Caco-2 (cell line): Measurements from ENCODE around the gene PXN. TPM values are rescaled to one million over a fixed set of nuclear protein-coding genes. Genes with fewer than 3 reads are reported as not detected.
"Not testable (repeated sequence)": the region's sequence is repeated elsewhere in the genome, so short reads cannot be mapped to it uniquely, and the experiment has no call there.

ENCODE experiments used
- BruUV-seq: library from RNA; stranded (reverse); fragments of 400-500 nt; replicated peaks from 2 replicates; lab custom pipeline; 2021; lab: Mats Ljungman, UMichigan
- CTCF ChIA-PET: fragments of 300-600 bp; sonication (Branson Sonifier 250); formaldehyde crosslinking; loops from one replicate; lab custom pipeline; 2022; ENCODE audit warnings: antibody characterized with exemption; lab: Charles Lee
- POLR2A ChIA-PET: fragments of 300-600 bp; sonication (Branson Sonifier 250); formaldehyde crosslinking; loops from one replicate; lab custom pipeline; 2022; ENCODE audit warnings: antibody characterized with exemption; lab: Charles Lee
- DNase-seq, 2 experiments: peaks; one replicate each; pipeline versions ENCODE4 v3.0.0 to v3.0.0-alpha.2; 2020 to 2022
- H3K27me3 ChIP-seq: replicated peaks from 2 replicates; pipeline ENCODE4 v1.6.0; 2011; ENCODE audit warnings: low read length; ENCODE audit not compliant: control insufficient read depth, insufficient read depth
- H3K36me3 ChIP-seq: 2 replicates; pipeline ENCODE4 v1.5.1; 2011; ENCODE audit warnings: low read length; ENCODE audit not compliant: control insufficient read depth, insufficient read depth
- H3K4me1 ChIP-seq: fragments of 250-450 bp; sonication (Bioruptor Pico); 2 replicates; pipeline ENCODE4 v1.5.1; 2020; ENCODE audit warnings: mild to moderate bottlenecking
- H3K4me3 ChIP-seq: 2 replicates; pipeline ENCODE4 v1.5.1; 2011; ENCODE audit warnings: low read depth, mild to moderate bottlenecking, control low read depth, low read length
- H3K9me3 ChIP-seq: fragments of 250-450 bp; sonication (Bioruptor Pico); 2 replicates; pipeline ENCODE4 v1.5.1; 2020; ENCODE audit warnings: mild to moderate bottlenecking, moderate library complexity
- H3K27ac Mint-ChIP-seq: one replicate; pipeline ENCODE4 v1.8.0; 2022; ENCODE audit warnings: mixed read lengths; ENCODE audit not compliant: unreplicated experiment
- H3K27me3 Mint-ChIP-seq: one replicate; pipeline ENCODE4 v1.8.0; 2022; ENCODE audit warnings: mixed read lengths; ENCODE audit not compliant: insufficient read depth, unreplicated experiment
- H3K36me3 Mint-ChIP-seq: one replicate; pipeline ENCODE4 v1.8.0; 2022; ENCODE audit warnings: mild to moderate bottlenecking, mixed read lengths; ENCODE audit not compliant: insufficient read depth, unreplicated experiment
- H3K4me1 Mint-ChIP-seq: one replicate; pipeline ENCODE4 v1.8.0; 2022; ENCODE audit warnings: low read depth, mixed read lengths; ENCODE audit not compliant: unreplicated experiment
- H3K4me3 Mint-ChIP-seq: one replicate; pipeline ENCODE4 v1.8.0; 2022; ENCODE audit warnings: mild to moderate bottlenecking, moderate library complexity, mixed read lengths; ENCODE audit not compliant: unreplicated experiment
- H3K9me3 Mint-ChIP-seq: one replicate; pipeline ENCODE4 v1.8.0; 2022; ENCODE audit warnings: mixed read lengths; ENCODE audit not compliant: unreplicated experiment
- intact Hi-C: fragments of 100-400 bp; cut with micrococcal nuclease; formaldehyde crosslinking; loops from one replicate; pipeline ENCODE4 v1.10.0; 2022; ENCODE audit not compliant: unreplicated experiment
- total RNA-seq: library from RNA; stranded (reverse); gene quantifications from 2 replicates; pipeline ENCODE4 v1.2.3, GENCODE V29; 2022
- TF ChIP-seq, protein P1 (sequence below), 2 experiments: fragments of 200-600 bp in 1 of 2; IDR thresholded peaks; 1 replicate in 1 of 2; 2 replicates in 1 of 2; pipeline versions ENCODE4 v1.5.1 to v1.8.0; 2011 to 2022; ENCODE audit warnings: antibody characterized with exemption in 1 of 2, control low read depth in 1 of 2, inconsistent platforms in 1 of 2, low read depth in 1 of 2, low read length in 1 of 2, mild to moderate bottlenecking in 1 of 2, moderate library complexity in 1 of 2; ENCODE audit not compliant: insufficient read depth in 1 of 2, severe bottlenecking in 1 of 2, unreplicated experiment in 1 of 2

Gene PXN
- total RNA-seq, 1 experiment from 2014 or later: 150 TPM

DNA sequence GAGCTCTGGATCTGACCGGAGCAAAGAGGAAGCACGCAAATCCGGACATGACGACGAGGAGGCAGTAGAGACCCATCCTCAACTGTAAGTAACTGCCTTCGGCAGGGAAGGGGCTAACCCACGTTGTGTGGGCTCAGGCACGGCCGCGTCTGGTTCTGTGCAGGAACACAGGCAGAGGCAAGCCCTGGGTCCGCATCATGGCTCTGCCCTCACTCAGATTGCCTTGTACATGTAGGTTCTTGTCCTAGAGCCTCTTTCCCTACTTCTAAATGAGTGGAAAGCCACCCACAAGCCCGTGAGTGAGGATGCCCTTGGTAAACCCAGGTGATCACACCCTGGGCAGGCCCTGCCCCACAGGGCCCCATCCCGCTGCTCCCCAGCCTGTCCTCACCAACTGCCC is 55.7 kb downstream of the PXN start:
- CTCF ChIA-PET: interaction anchor here (1.2 kb wide), 1 partner anchor 82 kb away, joined by 3 read pairs; the partner anchor contains the start of gene RNU4-2
- intact Hi-C loops: no loop called here
- H3K36me3 Mint-ChIP-seq: peaks cover 73% of the 10 kb centered on the region
- no peak overlapping the region for H3K4me3 Mint-ChIP-seq
- TF ChIP-seq, protein P1, sequence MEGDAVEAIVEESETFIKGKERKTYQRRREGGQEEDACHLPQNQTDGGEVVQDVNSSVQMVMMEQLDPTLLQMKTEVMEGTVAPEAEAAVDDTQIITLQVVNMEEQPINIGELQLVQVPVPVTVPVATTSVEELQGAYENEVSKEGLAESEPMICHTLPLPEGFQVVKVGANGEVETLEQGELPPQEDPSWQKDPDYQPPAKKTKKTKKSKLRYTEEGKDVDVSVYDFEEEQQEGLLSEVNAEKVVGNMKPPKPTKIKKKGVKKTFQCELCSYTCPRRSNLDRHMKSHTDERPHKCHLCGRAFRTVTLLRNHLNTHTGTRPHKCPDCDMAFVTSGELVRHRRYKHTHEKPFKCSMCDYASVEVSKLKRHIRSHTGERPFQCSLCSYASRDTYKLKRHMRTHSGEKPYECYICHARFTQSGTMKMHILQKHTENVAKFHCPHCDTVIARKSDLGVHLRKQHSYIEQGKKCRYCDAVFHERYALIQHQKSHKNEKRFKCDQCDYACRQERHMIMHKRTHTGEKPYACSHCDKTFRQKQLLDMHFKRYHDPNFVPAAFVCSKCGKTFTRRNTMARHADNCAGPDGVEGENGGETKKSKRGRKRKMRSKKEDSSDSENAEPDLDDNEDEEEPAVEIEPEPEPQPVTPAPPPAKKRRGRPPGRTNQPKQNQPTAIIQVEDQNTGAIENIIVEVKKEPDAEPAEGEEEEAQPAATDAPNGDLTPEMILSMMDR (IDR thresholded peaks at IDR 0.05; ENCODE audit: insufficient read depth in 1 of 2, low read depth in 1 of 2, low read length in 1 of 2, severe bottlenecking in 1 of 2, unreplicated experiment in 1 of 2): no peak
- DNase-seq: no peak
- no peaks in the 10 kb centered on the region for H3K4me1 Mint-ChIP-seq
- Histone ChIP-seq H3K27me3 (no peaks in the 10 kb centered on the region), H3K9me3 (0 out of 2 replicates have a peak, but pooled peaks cover 6% of the 10 kb centered on the region), H3K36me3 (peaks cover 1% of the 10 kb centered on the region), H3K4me3 (no peak overlapping the region), H3K4me1 (no peaks in the 10 kb centered on the region)
- BruUV-seq: no TSS peak
- POLR2A ChIA-PET: interaction anchor here (1.8 kb wide), 1 partner anchor 9 kb away, joined by 7 read pairs; the partner anchor contains the start of gene RPLP0
- H3K27ac Mint-ChIP-seq: no peak overlapping the region
- no peaks in the 10 kb centered on the region for H3K9me3 Mint-ChIP-seq
- H3K27me3 Mint-ChIP-seq: no peaks in the 10 kb centered on the region

DNA sequence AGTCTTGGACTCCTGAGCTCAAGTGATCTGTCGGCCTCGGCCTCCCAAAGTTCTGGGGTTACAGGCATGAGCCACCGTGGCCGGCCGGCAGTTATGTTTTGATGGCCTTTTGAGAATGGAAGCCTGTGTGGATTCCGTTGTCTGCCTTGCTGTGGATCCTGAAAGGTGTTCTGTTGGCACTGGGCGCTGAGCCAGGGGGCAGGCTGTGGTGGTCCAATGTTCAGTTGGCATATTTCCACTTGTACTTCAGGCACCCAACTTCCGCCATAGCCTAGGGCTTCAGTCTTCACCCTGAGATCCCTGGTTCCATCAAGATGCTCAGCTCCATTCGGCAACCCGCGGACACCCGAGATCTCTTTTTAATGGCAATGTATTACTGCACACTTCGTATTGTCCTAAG is 58.3 kb downstream of the PXN start:
- Mint-ChIP-seq H3K9me3 (no peaks in the 10 kb centered on the region), H3K27ac (no peak overlapping the region), H3K4me3 (no peak overlapping the region), H3K27me3 (no peaks in the 10 kb centered on the region), H3K36me3 (peaks cover 49% of the 10 kb centered on the region), H3K4me1 (peaks cover 2% of the 10 kb centered on the region)
- Histone ChIP-seq H3K4me3 (no peak overlapping the region), H3K36me3 (no peaks in the 10 kb centered on the region; the same call in none of the 2 replicates), H3K4me1 (no peaks in the 10 kb centered on the region), H3K27me3 (no peaks in the 10 kb centered on the region), H3K9me3 (0 out of 2 replicates have a peak, but pooled peaks cover 6% of the 10 kb centered on the region)
- DNase-seq: no peak
- intact Hi-C loops: no loop called here
- no TSS peak for BruUV-seq
- TF ChIP-seq, protein P1 (IDR thresholded peaks at IDR 0.05; ENCODE audit: insufficient read depth in 1 of 2, low read depth in 1 of 2, low read length in 1 of 2, severe bottlenecking in 1 of 2, unreplicated experiment in 1 of 2): no peak
- ChIA-PET CTCF (no interaction called here), POLR2A (no interaction called here)

DNA sequence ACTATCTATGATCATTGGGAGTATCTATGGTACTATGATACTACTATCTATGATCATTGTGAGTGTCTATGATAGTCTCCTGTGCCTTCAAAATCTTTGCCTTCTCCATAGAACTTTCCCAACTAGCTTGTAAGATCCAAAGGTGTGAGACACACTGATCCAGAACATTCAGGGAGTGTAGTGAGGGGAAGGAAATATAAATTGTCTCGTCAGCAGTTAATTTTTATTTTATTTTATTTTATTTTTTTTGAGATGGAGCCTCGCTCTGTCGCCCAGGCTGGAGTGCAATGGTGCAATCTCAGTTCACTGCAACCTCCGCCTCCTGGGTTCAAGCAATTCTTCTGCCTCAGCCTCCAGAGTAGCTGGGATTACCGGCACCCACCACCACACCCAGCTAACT is 58.7 kb downstream of the PXN start:
- BruUV-seq, H3K27me3 ChIP-seq, H3K4me3 Mint-ChIP-seq, H3K4me1 ChIP-seq, intact Hi-C loops, H3K36me3 ChIP-seq, H3K9me3 ChIP-seq, H3K27ac Mint-ChIP-seq, DNase-seq, H3K9me3 Mint-ChIP-seq, POLR2A ChIA-PET, H3K27me3 Mint-ChIP-seq, CTCF ChIA-PET, H3K4me3 ChIP-seq, H3K4me1 Mint-ChIP-seq: not testable (repeated sequence)
- peaks cover 49% of the 10 kb centered on the region for H3K36me3 Mint-ChIP-seq
